ENCODE results near the gene FOXP4. TPM values are rescaled to one million over a fixed set of nuclear protein-coding genes. Genes with fewer than 3 reads are reported as not detected.

Gene FOXP4
- total and polyA plus RNA-seq, 2 of the 13 experiments (the other 11 are each of a cell fraction or from before 2014, with no cell fraction given) = 11.0 to 12.4 TPM

GRCh38 chr6:41545247-41545702, 906 bp upstream of the FOXP4 start (continued):
- TF ChIP-seq FOXP4 (CRISPR knock-in tag; IDR thresholded peaks at IDR 0.05) = no peak
- TF ChIP-seq ZNF891 (CRISPR knock-in tag; IDR thresholded peaks at IDR 0.05) = no peak
- no peak for TF ChIP-seq ZNF253 (CRISPR knock-in tag; IDR thresholded peaks at IDR 0.05; ENCODE audit: borderline replicate concordance)
- TF ChIP-seq TFAP4 (IDR thresholded peaks at IDR 0.05; ENCODE audit: borderline replicate concordance, low read depth) = no peak; the same call in 1 of the 2 replicates
- no peak for TF ChIP-seq GRHL1 (CRISPR knock-in tag; conservative IDR thresholded peaks at IDR 0.05)
- no peak for TF ChIP-seq FOXM1 (CRISPR knock-in tag; IDR thresholded peaks at IDR 0.05)
- no peak for TF ChIP-seq CAMTA2 (CRISPR knock-in tag; IDR thresholded peaks at IDR 0.05; ENCODE audit: borderline replicate concordance)
- no peak for TF ChIP-seq HOXA9 (CRISPR knock-in tag; IDR thresholded peaks at IDR 0.05; ENCODE audit: borderline replicate concordance)
- no peak for TF ChIP-seq RAD21 (CRISPR knock-in tag; IDR thresholded peaks at IDR 0.05)
- TF ChIP-seq NCOA1 (CRISPR knock-in tag; IDR thresholded peaks at IDR 0.05) = no peak
- TF ChIP-seq ZFYVE20 (CRISPR knock-in tag; IDR thresholded peaks at IDR 0.05; ENCODE audit: borderline replicate concordance, low read depth) = no peak
- TF ChIP-seq ZNF678 (CRISPR knock-in tag; IDR thresholded peaks at IDR 0.05) = 0 out of 2 replicates have a peak, but pooled peaks have one; percentile 54
- no peak for TF ChIP-seq ZNF800 (CRISPR knock-in tag; IDR thresholded peaks at IDR 0.05)
- TF ChIP-seq ZNF549 (CRISPR knock-in tag; IDR thresholded peaks at IDR 0.05) = no peak
- TF ChIP-seq MTF1 (CRISPR knock-in tag; IDR thresholded peaks at IDR 0.05) = no peak
- no peak for TF ChIP-seq SNAI1 (CRISPR knock-in tag; IDR thresholded peaks at IDR 0.05; ENCODE audit: borderline replicate concordance)
- no peak for TF ChIP-seq ATF3 (CRISPR knock-in tag; IDR thresholded peaks at IDR 0.05)
- no peak for TF ChIP-seq SIN3B (IDR thresholded peaks at IDR 0.05; ENCODE audit: low read length)
- TF ChIP-seq ZNF235 (CRISPR knock-in tag; IDR thresholded peaks at IDR 0.05; ENCODE audit: borderline replicate concordance) = no peak
- TF ChIP-seq NR2F6 (IDR thresholded peaks at IDR 0.05) = no peak
- no peak for TF ChIP-seq NR2F6 (CRISPR knock-in tag; IDR thresholded peaks at IDR 0.05)
- no peak for TF ChIP-seq EEA1 (CRISPR knock-in tag; IDR thresholded peaks at IDR 0.05; ENCODE audit: borderline replicate concordance)
- TF ChIP-seq ZNF225 (CRISPR knock-in tag; IDR thresholded peaks at IDR 0.05) = 0 out of 2 replicates have a peak, but pooled peaks have one; percentile 13
- TF ChIP-seq ZNF280B (CRISPR knock-in tag; IDR thresholded peaks at IDR 0.05; ENCODE audit: borderline replicate concordance) = 0 out of 2 replicates have a peak, but pooled peaks have one; percentile 22

Measured in HepG2 (cell line).